HG03097 (cell line): ENCODE data around the gene SHMT1.
"Not testable (repeated sequence)": the region's sequence is repeated elsewhere in the genome, so short reads cannot be mapped to it uniquely, and the experiment has no call there.

Experiments
- ATAC-seq: cut with Tn5 transposase; IDR thresholded peaks from one replicate; pipeline ENCODE4 v1.9.1; 2021; ENCODE audit not compliant: unreplicated experiment, low FRiP score

The SHMT1 gene

DNA sequence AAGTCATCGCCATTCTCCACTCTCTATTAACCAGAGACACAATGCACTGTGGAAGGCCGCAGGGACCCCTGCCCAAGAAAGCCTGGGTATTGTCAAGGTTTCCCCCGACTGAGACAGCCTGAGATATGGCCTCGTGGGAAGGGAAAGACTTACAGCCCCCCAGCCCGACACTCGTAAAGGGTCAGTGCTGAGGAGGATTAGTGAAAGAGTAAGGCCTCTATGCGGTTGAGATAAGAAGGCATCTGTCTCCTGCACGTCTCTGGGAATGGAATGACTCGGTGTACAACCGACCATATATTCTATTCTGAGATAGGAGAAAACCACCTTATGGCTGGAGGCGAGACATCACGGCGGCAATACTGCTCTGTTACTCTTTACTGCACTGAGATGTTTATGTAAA is 60.1 kb downstream of the SHMT1 start:
- ATAC-seq = not testable (repeated sequence)

DNA sequence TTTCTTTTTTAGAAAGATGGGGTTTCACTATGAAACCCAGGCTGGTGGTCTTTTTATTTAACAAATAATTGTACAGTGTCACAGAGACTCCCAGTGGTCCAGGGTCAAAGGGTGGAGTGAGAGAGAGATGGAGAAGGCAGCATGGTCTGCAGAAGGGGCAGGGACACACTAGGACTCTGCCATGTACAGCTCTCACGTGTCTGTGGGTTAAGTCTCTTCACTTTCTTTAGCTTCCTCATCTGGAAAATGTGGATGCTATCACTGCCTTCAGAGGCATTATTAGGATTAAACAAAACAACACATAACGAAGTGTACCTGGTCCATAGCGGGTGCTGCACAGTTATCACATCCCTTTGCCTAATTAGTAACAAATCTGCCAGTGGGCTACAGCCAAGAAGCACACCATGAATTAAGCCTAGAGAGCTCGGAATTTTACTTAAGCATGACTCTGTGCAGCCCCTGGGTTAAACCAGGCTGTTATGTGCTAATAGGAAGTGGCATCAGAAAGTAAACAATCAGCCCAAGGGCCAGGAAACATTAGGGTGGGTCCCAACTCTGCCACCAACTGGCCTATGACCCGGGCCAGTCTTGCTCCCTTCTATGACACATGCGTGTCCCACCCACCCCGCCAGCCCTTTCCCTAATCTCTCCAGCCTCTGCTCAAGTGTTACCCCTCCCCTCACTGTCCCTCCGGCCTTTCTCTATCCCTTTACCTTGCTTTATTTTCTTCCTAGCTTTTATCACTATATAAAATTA is 62.4 kb downstream of the SHMT1 start:
- no peak for ATAC-seq

DNA sequence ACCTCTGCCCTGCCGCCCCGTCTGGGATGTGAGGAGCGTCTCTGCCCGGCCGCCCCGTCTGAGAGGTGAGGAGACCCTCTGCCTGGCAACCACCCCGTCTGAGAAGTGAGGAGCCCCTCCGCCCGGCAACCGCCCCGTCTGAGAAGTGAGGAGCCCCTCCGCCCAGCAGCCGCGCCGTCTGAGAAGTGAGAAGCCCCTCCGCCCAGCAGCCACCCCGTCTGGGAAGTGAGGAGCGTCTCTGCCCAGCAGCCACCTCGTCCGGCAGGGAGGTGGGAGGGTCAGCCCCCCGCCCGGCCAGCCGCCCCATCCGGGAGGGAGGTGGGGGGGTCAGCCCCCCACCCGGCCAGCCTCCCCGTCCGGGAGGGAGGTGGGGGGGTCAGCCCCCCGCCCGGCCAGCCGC is 65.3 kb downstream of the SHMT1 start:
- ATAC-seq = not testable (repeated sequence)

DNA sequence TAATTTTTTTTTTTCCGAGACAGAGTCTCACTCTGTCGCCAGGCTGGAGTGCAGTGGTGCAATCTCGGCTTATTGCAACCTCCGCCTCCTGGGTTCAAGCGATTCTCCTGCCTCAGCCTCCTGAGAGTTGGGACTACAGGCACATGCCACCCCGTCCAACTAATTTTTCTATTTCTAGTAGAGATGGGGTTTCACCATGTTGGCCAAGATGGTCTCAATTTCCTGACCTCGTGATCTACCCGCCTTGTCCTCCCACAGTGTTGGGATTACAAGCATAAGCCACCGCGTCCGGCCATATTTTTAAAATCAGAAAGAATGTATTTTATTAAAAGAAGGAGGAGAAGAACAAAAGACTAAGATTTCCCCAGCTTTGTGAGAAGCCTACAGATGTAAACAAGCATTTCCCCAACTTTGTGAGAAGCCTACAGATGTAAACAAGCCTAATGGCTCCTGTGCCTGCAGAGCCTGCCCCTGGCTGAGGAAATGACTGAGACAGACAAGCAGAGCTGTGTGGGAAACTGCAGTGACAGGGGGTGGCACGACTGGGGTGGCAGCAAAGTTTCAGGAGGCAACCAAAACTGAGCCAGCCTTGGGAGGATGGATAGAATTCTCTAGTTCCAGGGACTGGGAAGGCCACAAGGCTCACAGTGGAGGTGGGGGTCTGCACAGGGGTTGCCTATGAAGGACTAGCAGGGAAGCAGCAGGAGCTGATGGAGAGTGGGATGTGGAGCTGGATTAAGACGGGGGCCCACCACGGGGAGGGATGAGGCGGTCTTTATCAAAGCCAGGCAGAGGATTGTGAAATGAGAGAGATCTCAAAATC is 71.4 kb downstream of the SHMT1 start:
- ATAC-seq = no peak

DNA sequence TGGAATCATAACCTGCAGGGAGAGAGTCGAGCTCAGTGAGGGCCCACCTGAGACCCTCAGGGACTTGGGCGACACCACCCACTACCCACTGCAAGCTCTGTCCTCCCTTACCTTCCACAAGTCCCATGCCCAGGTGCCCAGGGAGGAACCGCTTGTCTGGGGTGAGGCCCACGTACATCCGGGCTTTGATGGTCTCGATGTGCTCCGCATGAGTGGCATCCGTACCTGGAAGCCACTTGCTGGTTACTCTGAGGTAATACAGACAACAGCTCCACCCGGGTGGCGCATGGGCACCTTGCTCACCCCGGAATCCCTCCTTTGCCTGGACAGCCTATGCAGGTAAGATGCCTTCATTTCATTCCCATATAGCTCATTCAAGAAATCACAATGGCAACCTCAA is 78.1 kb downstream of the SHMT1 start:
- no peak for ATAC-seq

DNA sequence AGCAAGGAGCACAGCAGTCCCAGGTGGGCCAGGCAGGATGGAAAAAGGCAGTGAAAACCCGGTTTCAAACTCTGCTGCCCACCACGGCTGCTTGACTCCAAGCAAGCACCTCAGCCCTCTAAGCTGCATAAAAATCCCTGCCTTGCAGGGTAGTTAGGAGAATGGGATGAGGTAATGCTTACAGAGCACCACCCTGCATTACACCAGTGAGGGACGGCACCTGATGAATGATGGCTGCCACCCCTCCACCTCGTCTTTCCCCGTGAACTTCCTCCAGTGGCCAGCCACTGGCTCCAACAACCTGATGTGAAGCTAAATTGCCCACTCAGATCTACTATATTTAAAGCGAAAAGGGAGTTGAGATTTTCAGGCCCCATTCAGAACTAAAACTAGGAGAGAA is 81.6 kb downstream of the SHMT1 start:
- ATAC-seq = no peak

DNA sequence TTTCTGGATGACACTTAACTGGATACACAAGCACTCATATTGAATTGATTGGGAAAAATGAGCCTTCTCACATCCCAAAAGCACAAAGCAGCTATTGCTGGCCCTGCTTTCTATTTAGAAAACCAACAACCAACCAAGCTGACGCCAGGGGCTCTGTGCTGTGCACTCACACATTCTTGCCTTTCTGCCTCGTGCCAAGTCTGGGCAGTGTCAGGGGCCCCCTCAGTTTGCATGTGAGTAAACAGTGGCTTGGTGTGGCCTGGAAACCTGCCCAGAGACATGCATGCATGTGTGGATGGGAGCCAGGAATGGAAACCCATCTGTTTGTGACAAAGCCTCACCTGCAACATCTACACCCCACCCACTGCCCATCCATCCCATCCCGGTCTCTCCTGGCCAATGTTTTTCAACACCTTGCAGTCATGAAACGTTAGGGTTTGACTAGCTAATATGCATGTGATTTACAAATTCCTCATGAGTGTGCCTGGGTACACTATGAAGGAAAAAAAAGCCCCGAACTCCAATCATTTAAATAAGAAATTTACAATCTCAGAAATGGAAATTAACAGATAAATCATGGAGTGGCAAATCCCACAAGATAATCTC is 82.5 kb downstream of the SHMT1 start:
- no peak for ATAC-seq

DNA sequence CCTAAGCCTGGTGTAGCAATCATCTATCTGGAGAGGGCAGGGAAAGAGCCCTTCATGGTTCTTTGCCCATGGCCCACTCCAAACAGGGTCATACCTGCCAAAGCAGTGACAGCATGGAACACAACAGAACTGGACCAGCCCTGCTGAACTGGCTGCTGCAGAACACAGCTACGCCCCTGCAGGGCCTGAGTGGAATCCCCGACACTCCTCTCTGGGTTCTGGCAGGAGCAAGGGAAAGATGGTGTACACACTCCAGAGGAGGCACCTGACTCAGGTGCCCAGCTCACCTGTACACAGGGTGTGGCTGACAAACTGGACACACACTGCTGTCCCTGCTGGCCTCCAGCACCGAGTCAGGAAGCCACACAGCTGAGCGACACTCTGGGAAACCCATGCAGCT is 83.1 kb downstream of the SHMT1 start:
- ATAC-seq = no peak

DNA sequence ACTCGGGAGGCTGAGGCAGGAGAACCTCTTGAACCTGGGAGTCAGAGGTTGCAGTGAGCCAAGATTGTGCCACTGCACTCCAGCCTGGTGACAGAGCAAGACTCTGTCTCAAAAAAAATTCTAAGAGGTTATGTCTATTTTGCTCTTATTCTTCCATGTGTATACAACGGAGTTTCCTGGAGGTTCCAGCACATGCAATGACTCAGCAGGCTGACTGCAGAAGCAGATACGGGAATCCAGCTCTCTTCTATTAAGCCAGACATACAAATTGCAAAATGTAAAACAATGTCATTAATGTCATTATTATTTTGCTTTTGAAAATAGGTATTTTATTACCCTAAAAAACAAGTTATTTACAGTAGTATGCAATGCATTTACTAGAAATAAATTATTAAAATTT is 84.5 kb downstream of the SHMT1 start:
- ATAC-seq = no peak
